HAP-1 (cell line): ENCODE measurements around the gene COX6A2.

Source experiments
- DNase-seq, 2 experiments: peaks; one replicate each; pipeline ENCODE4 v3.0.0-alpha.2; 2016 to 2020; ENCODE audit warnings: low spot score in 2 of 2
- H3K27me3 ChIP-seq: fragments of 250-450 bp; sonication (Bioruptor Pico); 2 replicates; pipeline ENCODE4 v1.5.1; 2020; ENCODE audit warnings: low read depth, mild to moderate bottlenecking, moderate library complexity
- H3K36me3 ChIP-seq: fragments of 250-450 bp; sonication (Bioruptor Pico); replicated peaks from 2 replicates; pipeline ENCODE4 v1.5.1; 2020; ENCODE audit warnings: mild to moderate bottlenecking
- H3K4me1 ChIP-seq: fragments of 250-450 bp; sonication (Bioruptor Pico); 2 replicates; pipeline ENCODE4 v1.5.1; 2020; ENCODE audit warnings: mild to moderate bottlenecking
- H3K4me3 ChIP-seq: fragments of 250-450 bp; sonication (Bioruptor Pico); 2 replicates; pipeline ENCODE4 v1.5.1; 2020; ENCODE audit warnings: mild to moderate bottlenecking, moderate library complexity
- H3K9me3 ChIP-seq: fragments of 250-450 bp; sonication (Bioruptor Pico); 2 replicates; pipeline ENCODE4 v1.5.1; 2020; ENCODE audit warnings: mild to moderate bottlenecking, moderate library complexity
- in situ Hi-C: fragments of 300-500 bp; cut with MboI; formaldehyde crosslinking; loops from 3 replicates; pipeline ENCODE4 v1.14.3; 2020; ENCODE audit warnings: low sequenced_read_pairs, inconsistent platforms, mixed read lengths

Gene COX6A2

GRCh38 chr16:31467858-31468257, 39.7 kb upstream of the COX6A2 start:
- DNase-seq, result no peak

DNA sequence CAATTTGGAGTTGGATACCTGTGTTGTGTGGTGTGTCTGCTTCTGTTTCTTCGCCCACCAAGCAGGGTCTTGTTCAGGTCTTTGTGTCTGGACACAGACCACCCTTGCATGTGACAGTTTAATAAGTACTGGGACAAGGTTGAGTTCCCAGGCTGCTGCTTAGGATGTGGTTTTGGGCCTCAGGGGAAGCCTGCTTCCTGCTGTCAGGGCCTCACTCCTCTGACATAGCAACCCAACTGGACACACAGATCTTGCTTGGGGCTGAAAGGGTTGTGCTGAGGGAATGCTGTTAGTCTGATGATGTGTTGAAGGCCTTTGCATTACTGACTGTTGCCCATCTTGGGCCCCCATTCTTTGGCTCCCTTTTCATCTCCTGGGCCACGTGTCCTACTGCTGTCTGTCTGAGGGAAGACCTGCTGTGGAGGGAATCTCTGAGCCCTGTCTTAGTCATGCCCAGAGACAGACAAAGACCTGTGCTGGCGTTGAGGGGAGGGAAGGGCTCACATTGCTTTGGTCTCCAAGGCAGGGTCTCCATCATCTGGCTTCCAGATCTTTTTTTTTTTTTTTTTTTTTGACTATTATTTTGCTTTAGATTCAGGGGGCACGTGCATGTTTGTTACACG, 39.1 kb upstream of the COX6A2 start:
- in situ Hi-C loops, result no loop called here
- no peak for DNase-seq
- H3K27me3 ChIP-seq, result no peaks in the 10 kb centered on the region
- H3K4me1 ChIP-seq, result peaks cover 3% of the 10 kb centered on the region; the same call in 1 of the 2 replicates
- 0 out of 2 replicates have a peak, but pooled peaks cover 3% of the 10 kb centered on the region for H3K36me3 ChIP-seq
- H3K4me3 ChIP-seq, result no peak overlapping the region
- H3K9me3 ChIP-seq, result no peaks in the 10 kb centered on the region

More at GRCh38 chr16:31467858-31468257, 39.7 kb upstream of the COX6A2 start:
- in situ Hi-C loops, result no loop called here
- Histone ChIP-seq H3K4me1 (peaks cover 8% of the 10 kb centered on the region), H3K36me3 (0 out of 2 replicates have a peak, but pooled peaks cover 3% of the 10 kb centered on the region), H3K4me3 (no peak overlapping the region), H3K27me3 (no peaks in the 10 kb centered on the region), H3K9me3 (no peaks in the 10 kb centered on the region)

GRCh38 chr16:31466381-31466841, 38.3 kb upstream of the COX6A2 start:
- in situ Hi-C loops, result no loop called here
- DNase-seq, result no peak
- Histone ChIP-seq H3K4me1 (no peaks in the 10 kb centered on the region; the same call in 1 of the 2 replicates), H3K9me3 (no peaks in the 10 kb centered on the region), H3K27me3 (no peaks in the 10 kb centered on the region), H3K4me3 (no peak overlapping the region), H3K36me3 (0 out of 2 replicates have a peak, but pooled peaks cover 3% of the 10 kb centered on the region)

GRCh38 chr16:31465788-31466370, 37.7 kb upstream of the COX6A2 start:
- 0 out of 2 replicates have a peak, but pooled peaks cover 3% of the 10 kb centered on the region for H3K36me3 ChIP-seq
- in situ Hi-C loops, result no loop called here

GRCh38 chr16:31464781-31465260, 36.7 kb upstream of the COX6A2 start:
- H3K4me3 ChIP-seq, result no peak overlapping the region
- DNase-seq, result no peak
- H3K27me3 ChIP-seq, result no peaks in the 10 kb centered on the region
- H3K9me3 ChIP-seq, result no peaks in the 10 kb centered on the region
- in situ Hi-C loops, result no loop called here
- 0 out of 2 replicates have a peak, but pooled peaks cover 3% of the 10 kb centered on the region for H3K36me3 ChIP-seq
- H3K4me1 ChIP-seq, result peaks cover 3% of the 10 kb centered on the region; the same call in 1 of the 2 replicates

More at GRCh38 chr16:31465788-31466370, 37.7 kb upstream of the COX6A2 start:
- Histone ChIP-seq H3K27me3 (no peaks in the 10 kb centered on the region), H3K4me1 (no peaks in the 10 kb centered on the region), H3K4me3 (no peak overlapping the region), H3K9me3 (no peaks in the 10 kb centered on the region)
- DNase-seq, result no peak

GRCh38 chr16:31464348-31464769, 36.2 kb upstream of the COX6A2 start:
- Histone ChIP-seq H3K36me3 (0 out of 2 replicates have a peak, but pooled peaks cover 3% of the 10 kb centered on the region), H3K4me1 (peaks cover 3% of the 10 kb centered on the region; the same call in 1 of the 2 replicates), H3K9me3 (no peaks in the 10 kb centered on the region), H3K4me3 (no peak overlapping the region), H3K27me3 (no peaks in the 10 kb centered on the region)
- in situ Hi-C loops, result no loop called here
- no peak for DNase-seq

DNA sequence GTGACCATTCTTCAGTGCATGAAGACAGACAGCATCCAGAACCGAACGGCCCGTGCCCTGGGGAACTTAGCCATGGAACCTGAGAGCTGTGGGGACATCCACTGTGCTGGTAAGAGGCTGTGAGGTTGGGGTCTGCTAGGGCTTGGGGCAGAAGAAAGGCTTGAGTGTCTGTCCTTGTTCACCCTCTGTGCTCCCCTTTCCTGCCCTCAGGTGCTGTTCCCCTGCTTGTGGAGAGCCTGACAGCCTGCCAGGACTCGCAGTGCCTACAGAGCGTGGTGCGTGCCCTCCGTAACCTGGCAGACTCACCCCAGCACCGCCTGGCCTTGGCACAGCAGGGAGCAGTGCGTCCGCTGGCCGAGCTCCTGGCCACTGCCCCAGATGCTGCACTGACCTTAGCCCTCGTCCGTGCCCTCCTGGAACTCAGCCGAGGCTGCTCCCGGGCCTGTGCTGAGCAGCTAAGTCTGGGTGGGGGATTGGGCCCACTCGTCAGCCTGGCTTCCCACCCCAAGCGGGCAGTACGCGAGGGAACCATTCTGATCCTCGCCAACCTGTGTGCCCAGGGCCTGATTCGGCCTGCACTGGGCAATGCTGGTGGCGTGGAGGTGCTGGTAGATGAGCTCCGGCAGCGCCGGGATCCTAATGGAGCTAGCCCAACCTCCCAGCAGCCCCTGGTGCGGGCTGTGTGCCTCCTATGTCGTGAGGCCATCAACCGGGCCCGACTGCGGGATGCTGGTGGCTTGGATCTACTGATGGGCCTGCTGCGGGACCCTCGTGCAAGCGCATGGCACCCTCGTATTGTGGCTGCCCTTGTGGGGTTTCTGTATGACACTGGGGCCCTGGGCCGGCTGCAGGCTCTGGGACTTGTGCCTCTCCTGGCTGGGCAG, 34.0 kb upstream of the COX6A2 start:
- Histone ChIP-seq H3K9me3 (peaks cover 2% of the 10 kb centered on the region; the same call in 1 of the 2 replicates), H3K27me3 (no peaks in the 10 kb centered on the region), H3K36me3 (peaks cover 7% of the 10 kb centered on the region), H3K4me1 (peaks cover 11% of the 10 kb centered on the region), H3K4me3 (no peak overlapping the region)
- no peak for DNase-seq
- in situ Hi-C loops, result no loop called here

DNA sequence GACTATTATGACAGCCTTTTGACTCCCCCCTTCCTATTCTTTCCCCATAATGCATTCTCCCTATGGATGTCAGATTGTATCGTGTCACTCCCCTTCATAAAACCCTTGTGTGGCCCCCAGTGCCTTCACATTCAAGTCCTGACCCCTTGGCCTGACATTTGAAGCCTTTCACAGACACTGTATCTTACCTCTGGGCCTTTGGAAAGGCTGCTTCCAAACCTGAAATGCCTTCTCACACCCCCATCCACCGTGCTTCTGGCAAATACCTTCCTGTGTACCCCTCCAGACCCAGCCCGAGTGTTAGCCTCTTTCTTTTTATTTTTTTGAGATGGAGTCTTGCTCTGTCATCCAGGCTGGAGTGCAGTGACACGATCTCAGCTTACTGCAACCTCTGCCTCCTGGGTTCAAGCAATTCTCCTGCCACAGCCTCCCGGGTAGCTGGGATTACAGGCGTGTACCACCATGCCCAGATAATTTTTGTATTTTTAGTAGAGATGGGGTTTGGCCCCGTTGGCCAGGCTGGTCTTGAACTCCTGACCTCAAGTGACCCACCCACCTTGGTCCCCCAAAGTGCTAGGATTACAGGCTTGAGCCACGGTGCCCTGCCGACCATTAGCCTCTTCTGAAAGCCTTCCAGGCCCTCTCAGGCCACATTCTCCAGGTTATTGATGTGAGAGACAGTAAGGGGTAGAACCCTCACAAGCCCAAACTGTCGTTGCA, 33.2 kb upstream of the COX6A2 start:
- no peak overlapping the region for H3K4me3 ChIP-seq
- no peak for DNase-seq
- no peaks in the 10 kb centered on the region for H3K27me3 ChIP-seq
- peaks cover 13% of the 10 kb centered on the region for H3K4me1 ChIP-seq
- in situ Hi-C loops, result no loop called here
- peaks cover 5% of the 10 kb centered on the region for H3K36me3 ChIP-seq
- peaks cover 2% of the 10 kb centered on the region; the same call in 1 of the 2 replicates for H3K9me3 ChIP-seq

GRCh38 chr16:31460582-31461002, 32.4 kb upstream of the COX6A2 start:
- DNase-seq, result peak; percentile 40 to 44

DNA sequence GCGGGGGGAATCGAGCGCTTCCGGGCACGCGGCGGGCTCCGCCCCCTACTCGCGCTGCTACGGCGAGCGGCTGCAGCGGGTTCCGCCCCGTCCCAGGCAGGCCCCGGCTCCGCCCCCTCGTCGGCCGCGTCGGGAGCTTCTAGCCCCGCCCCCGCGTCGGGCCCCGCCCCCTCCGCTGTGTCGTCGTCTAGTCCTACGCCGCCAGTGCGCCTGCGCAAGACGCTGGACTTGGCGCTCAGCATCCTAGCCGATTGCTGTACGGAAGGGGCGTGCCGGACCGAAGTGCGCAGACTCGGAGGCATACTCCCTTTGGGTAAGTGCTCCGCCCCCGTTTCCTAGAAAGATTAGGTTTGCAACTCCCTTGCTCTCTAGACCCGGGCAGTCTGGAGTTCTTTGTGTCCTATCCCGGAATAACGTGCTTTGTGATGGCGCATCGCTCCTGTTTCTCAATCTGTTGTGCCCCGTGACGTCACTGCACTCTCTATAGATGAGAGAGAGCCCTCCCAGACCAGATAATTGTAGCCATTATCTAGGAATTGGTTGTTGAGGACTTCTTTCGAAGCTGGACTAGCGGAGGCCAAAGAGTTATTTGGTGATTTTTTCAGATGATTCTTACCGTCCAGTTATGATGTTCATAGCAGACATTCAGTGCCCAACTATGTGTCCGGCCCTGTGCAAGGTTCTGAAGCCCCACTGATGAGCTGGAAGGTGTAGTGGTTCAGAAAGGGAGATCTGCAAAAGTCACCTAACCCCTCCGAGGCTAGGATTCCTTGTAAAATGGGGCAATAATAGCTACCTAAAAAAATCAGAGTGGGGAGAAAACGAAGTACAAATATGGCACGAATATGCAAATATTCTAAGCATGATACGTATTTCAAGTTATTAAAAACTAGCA, 31.8 kb upstream of the COX6A2 start:
- Histone ChIP-seq H3K9me3 (peaks cover 2% of the 10 kb centered on the region; the same call in 1 of the 2 replicates), H3K4me3 (peak overlapping the region; percentile 92), H3K4me1 (peaks cover 24% of the 10 kb centered on the region), H3K27me3 (no peaks in the 10 kb centered on the region), H3K36me3 (peaks cover 5% of the 10 kb centered on the region)
- in situ Hi-C loops, result loop anchor here (10.0 kb wide), 1 partner anchor 415 kb away; the partner anchor contains the start of gene ZNF267
- peak; percentile 98 to 100 for DNase-seq

More at GRCh38 chr16:31460582-31461002, 32.4 kb upstream of the COX6A2 start:
- Histone ChIP-seq H3K9me3 (peaks cover 2% of the 10 kb centered on the region; the same call in 1 of the 2 replicates), H3K27me3 (no peaks in the 10 kb centered on the region), H3K36me3 (peaks cover 5% of the 10 kb centered on the region), H3K4me3 (peak overlapping the region; percentile 33), H3K4me1 (peaks cover 18% of the 10 kb centered on the region)
- in situ Hi-C loops, result no loop called here

DNA sequence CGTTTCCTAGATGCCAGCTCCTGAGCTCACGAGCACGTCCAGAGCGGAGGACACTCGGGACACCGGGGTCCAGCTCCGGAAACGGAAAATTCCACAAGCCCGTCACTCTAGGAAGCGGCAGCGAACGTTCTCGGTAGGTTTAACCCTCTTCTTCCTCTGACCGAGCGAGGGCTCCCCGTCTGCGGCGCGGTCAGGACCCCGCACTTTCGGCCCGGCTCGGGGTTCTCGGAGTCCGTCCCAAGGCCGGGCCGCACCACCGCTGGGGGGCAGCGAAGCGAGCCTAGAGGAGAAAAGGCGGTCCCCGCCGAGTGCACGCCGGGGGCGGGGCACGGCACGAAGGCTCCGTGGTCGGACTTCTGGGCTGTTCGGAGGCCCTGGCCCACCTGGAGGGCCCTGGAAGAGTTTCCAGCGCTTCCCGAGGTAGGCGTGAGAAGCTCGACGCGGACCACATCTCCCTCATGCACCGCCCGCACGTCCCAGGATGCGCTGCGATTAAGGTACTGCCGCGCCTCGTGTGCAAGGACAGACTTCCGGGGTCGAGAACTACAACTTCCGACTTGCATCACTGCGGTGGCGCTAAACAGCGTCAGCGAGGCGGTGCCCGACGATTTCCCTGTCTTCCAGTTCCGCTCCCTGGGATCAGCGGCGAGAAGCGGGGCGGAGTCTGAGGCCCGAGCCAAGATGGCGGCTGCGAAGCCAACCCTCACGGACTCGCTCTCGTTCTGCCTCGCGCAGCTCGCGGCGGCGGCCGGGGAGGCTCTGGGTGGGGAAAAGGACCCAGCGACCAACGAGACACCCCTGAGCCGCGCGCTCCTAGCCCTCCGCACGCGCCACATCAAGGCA, 30.9 kb upstream of the COX6A2 start, which contains the start of gene ARMC5:
ARMC5 (plus strand) TSS at position 658 of the 843 bp plus-strand sequence; CDS start at position 682, 24 bp downstream.
- DNase-seq, result peak; percentile 96 to 97
- H3K27me3 ChIP-seq, result no peaks in the 10 kb centered on the region
- peaks cover 31% of the 10 kb centered on the region for H3K4me1 ChIP-seq
- peak within 1 kb of the TSS; percentile 92 for H3K4me3 ChIP-seq
- H3K36me3 ChIP-seq, result peaks cover 5% of the 10 kb centered on the region
- peaks cover 2% of the 10 kb centered on the region; the same call in 1 of the 2 replicates for H3K9me3 ChIP-seq
- in situ Hi-C loops, result loop anchor here (10.0 kb wide), 1 partner anchor 416 kb away; the partner anchor contains the start of gene ZNF267
